HG03442 (cell line): ENCODE results near the gene ACOXL.
"Not testable (repeated sequence)": the region's sequence is repeated elsewhere in the genome, so short reads cannot be mapped to it uniquely, and the experiment has no call there.

ENCODE experiments used
- ATAC-seq: cut with Tn5 transposase; IDR thresholded peaks from one replicate; pipeline ENCODE4 v1.9.1; 2021; ENCODE audit warnings: mild to moderate bottlenecking, moderate library complexity; ENCODE audit not compliant: unreplicated experiment

ACOXL gene

GRCh38 chr2:110732422-110733413 is at the start of gene ACOXL:
ACOXL (plus strand) TSS chr2:110732573; CDS start chr2:110768390, 35,817 bp downstream.
- ATAC-seq = no peak

- ATAC-seq = no peak
These were observed 49.5 kb upstream of the ACOXL start for GRCh38 chr2:110682872-110683271.

- not testable (repeated sequence) for ATAC-seq
These were observed 44.4 kb upstream of the ACOXL start for GRCh38 chr2:110687775-110688484.

- ATAC-seq = no peak
These were observed 43.7 kb upstream of the ACOXL start for GRCh38 chr2:110688594-110689091.

- ATAC-seq = no peak
These were observed 42.0 kb upstream of the ACOXL start for GRCh38 chr2:110690083-110690965.

- no peak for ATAC-seq
These were observed 40.6 kb upstream of the ACOXL start for GRCh38 chr2:110691612-110692258.

GRCh38 chr2:110695146-110695898 is 37.1 kb upstream of the ACOXL start:
- not testable (repeated sequence) for ATAC-seq

GRCh38 chr2:110698253-110698652 is 34.1 kb upstream of the ACOXL start:
- not testable (repeated sequence) for ATAC-seq

GRCh38 chr2:110702514-110703380 is 29.6 kb upstream of the ACOXL start:
- no peak for ATAC-seq

- ATAC-seq = no peak
These were observed 24.9 kb upstream of the ACOXL start for GRCh38 chr2:110707386-110707965.

GRCh38 chr2:110708455-110708854 is 23.9 kb upstream of the ACOXL start:
- ATAC-seq = no peak

GRCh38 chr2:110712737-110713136 is 19.6 kb upstream of the ACOXL start:
- ATAC-seq = no peak

GRCh38 chr2:110713513-110714362 is 18.6 kb upstream of the ACOXL start:
- no peak for ATAC-seq

GRCh38 chr2:110714452-110715224 is 17.7 kb upstream of the ACOXL start:
- no peak for ATAC-seq

- no peak for ATAC-seq
These were observed 15.3 kb upstream of the ACOXL start for GRCh38 chr2:110716959-110717645.

- ATAC-seq = no peak
These were observed 14.6 kb upstream of the ACOXL start for GRCh38 chr2:110717734-110718133.
